ENCODE data around the gene KCNAB1. TPM values are rescaled to one million over a fixed set of nuclear protein-coding genes. Genes with fewer than 3 reads are reported as not detected.

Gene KCNAB1
- total and polyA plus RNA-seq, 2 of the 8 experiments (the other 6 are each of a cell fraction or from before 2014, with no cell fraction given), result 0.51 to 2.3 TPM

DNA sequence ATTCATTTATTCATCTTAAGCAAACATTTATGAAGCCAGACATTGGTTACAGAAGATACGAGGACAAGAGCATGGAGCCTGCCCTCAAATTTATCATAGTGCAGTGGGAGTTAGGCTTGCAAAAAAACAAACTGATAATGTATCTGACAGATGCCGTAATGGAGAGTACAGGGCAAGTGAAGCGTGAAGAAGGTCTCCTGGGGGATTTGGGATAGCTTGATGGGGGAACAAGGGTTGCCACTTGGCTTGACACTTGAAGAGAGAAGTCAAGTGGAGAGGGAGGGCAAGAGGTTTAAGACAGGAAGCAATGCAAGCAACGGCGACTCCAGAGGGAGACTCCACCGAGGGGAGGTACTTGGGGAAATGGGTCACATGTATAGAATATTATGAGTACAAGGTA, 305.3 kb downstream of the KCNAB1 start (continued):
- no peak for TF ChIP-seq POLR2AphosphoS5 (IDR thresholded peaks at IDR 0.05; ENCODE audit: low read depth, low read length)
- TF ChIP-seq CHD7 (IDR thresholded peaks at IDR 0.05; ENCODE audit: insufficient replicate concordance, low read length), result no peak
- no peak for TF ChIP-seq SAP30 (IDR thresholded peaks at IDR 0.05; ENCODE audit: insufficient read depth, insufficient replicate concordance, low read length)
- TF ChIP-seq ATF2 (IDR thresholded peaks at IDR 0.05; ENCODE audit: low read length), result no peak
- no peak for TF ChIP-seq CEBPB (IDR thresholded peaks at IDR 0.05; ENCODE audit: low read depth, low read length)

Data from H1 (cell line).